GM23338 (cell line): ENCODE data around the gene CFAP90. TPM values are rescaled to one million over a fixed set of nuclear protein-coding genes. Genes with fewer than 3 reads are reported as not detected.

ENCODE experiments used
- ATAC-seq: fragments of 200-7000 bp; cut with Tn5 transposase; 3 replicates; pipeline ENCODE4 v1.9.1; 2020
- DNase-seq: peaks from one replicate; pipeline ENCODE4 v3.0.0-alpha.2; 2015; ENCODE audit warnings: low spot score
- H2AFZ ChIP-seq: fragments of 200-600 bp; sonication (generic); 2 replicates; pipeline ENCODE4 v1.8.0; 2016; ENCODE audit warnings: antibody characterized with exemption, mild to moderate bottlenecking, moderate library complexity
- H3F3A ChIP-seq: fragments of 200-600 bp; sonication (generic); replicated peaks from 2 replicates; pipeline ENCODE4 v1.8.0; 2017; ENCODE audit warnings: antibody characterized with exemption, mixed run types, low read depth
- H3K27ac ChIP-seq: fragments of 200-600 bp; sonication (generic); 2 replicates; pipeline ENCODE4 v1.6.1; 2016; ENCODE audit warnings: low read depth
- H3K27me3 ChIP-seq: fragments of 200-600 bp; sonication (generic); 2 replicates; pipeline ENCODE4 v1.8.0; 2016; ENCODE audit warnings: mild to moderate bottlenecking, mixed run types, moderate library complexity; ENCODE audit not compliant: insufficient read depth
- H3K36me3 ChIP-seq: fragments of 200-600 bp; sonication (generic); 2 replicates; pipeline ENCODE4 v1.8.0; 2016; ENCODE audit warnings: mild to moderate bottlenecking; ENCODE audit not compliant: insufficient read depth
- H3K4me1 ChIP-seq: fragments of 200-600 bp; sonication (generic); 2 replicates; pipeline ENCODE4 v1.8.0; 2016; ENCODE audit warnings: mild to moderate bottlenecking, moderate library complexity; ENCODE audit not compliant: insufficient read depth
- H3K4me2 ChIP-seq: fragments of 200-600 bp; sonication (generic); 2 replicates; pipeline ENCODE4 v1.7.1; 2017; ENCODE audit warnings: mixed run types
- H3K4me3 ChIP-seq: fragments of 200-600 bp; sonication (generic); 2 replicates; pipeline ENCODE4 v1.6.1; 2016; ENCODE audit warnings: mixed run types
- H3K79me2 ChIP-seq: fragments of 200-600 bp; sonication (generic); replicated peaks from 2 replicates; pipeline ENCODE4 v1.8.0; 2017; ENCODE audit warnings: mild to moderate bottlenecking; ENCODE audit not compliant: insufficient read depth
- H3K9me2 ChIP-seq: fragments of 200-600 bp; sonication (generic); 2 replicates; pipeline ENCODE4 v1.8.0; 2017; ENCODE audit not compliant: insufficient read depth
- H4K20me1 ChIP-seq: fragments of 200-600 bp; sonication (generic); replicated peaks from 2 replicates; pipeline ENCODE4 v1.8.0; 2017; ENCODE audit warnings: mild to moderate bottlenecking; ENCODE audit not compliant: insufficient read depth
- H3K27ac Mint-ChIP-seq: 2 replicates; pipeline ENCODE4 v1.8.0; 2020; ENCODE audit warnings: inconsistent platforms, mild to moderate bottlenecking, moderate library complexity, mixed read lengths
- H3K27me3 Mint-ChIP-seq: 3 replicates; pipeline ENCODE4 v1.8.0; 2022; ENCODE audit warnings: low read depth, mild to moderate bottlenecking, moderate library complexity, mixed read lengths, inconsistent platforms; ENCODE audit not compliant: insufficient read depth, poor library complexity
- H3K36me3 Mint-ChIP-seq: 3 replicates; pipeline ENCODE4 v1.8.0; 2021; ENCODE audit warnings: low read depth, mild to moderate bottlenecking, inconsistent platforms, moderate library complexity, mixed read lengths
- H3K4me1 Mint-ChIP-seq: 3 replicates; pipeline ENCODE4 v1.8.0; 2020; ENCODE audit warnings: mild to moderate bottlenecking, inconsistent platforms, mixed read lengths
- H3K4me3 Mint-ChIP-seq: 3 replicates; pipeline ENCODE4 v1.8.0; 2021; ENCODE audit warnings: moderate library complexity, mild to moderate bottlenecking, inconsistent platforms, mixed read lengths
- H3K9me3 Mint-ChIP-seq: 3 replicates; pipeline ENCODE4 v1.8.0; 2020; ENCODE audit warnings: moderate library complexity, mild to moderate bottlenecking, inconsistent platforms, mixed read lengths
- POLR2AphosphoS5 ChIP-seq: IDR thresholded peaks from 2 replicates; pipeline ENCODE4 v1.6.1; 2016; ENCODE audit warnings: antibody characterized with exemption, low read depth
- ZNF462 ChIP-seq: fragments of 250-450 bp; sonication (Bioruptor Pico); IDR thresholded peaks from 2 replicates; pipeline ENCODE4 v1.5.0; 2020; ENCODE audit warnings: mild to moderate bottlenecking, moderate library complexity
- polyA plus RNA-seq: library from polyadenylated mRNA; unstranded; fragments of >200 nt; fragmentation: Nextera tagmentation; extraction: Ambion mirVana; gene quantifications from 2 replicates; pipeline ENCODE4 v1.2.1, GENCODE V29; 2016
- total RNA-seq: library from RNA; depleted of rRNA; stranded (reverse); fragments of >200 nt; shearing (Covaris generic); gene quantifications from 2 replicates; pipeline ENCODE4 v1.2.3, GENCODE V29; 2014
- TF ChIP-seq, protein P1 (sequence below), 2 experiments: fragments of 200-600 bp in 1 of 2; sonication (generic) in 1 of 2; conservative IDR thresholded peaks; 2 replicates each; pipeline versions ENCODE4 v1.5.1 to v1.6.1; 2016 to 2017; ENCODE audit warnings: antibody characterized with exemption in 2 of 2, low read depth in 2 of 2, mild to moderate bottlenecking in 2 of 2, moderate library complexity in 1 of 2

The CFAP90 gene
- total and polyA plus RNA-seq, 2 experiments from 2014 or later, result 0.10 to 1.0 TPM

GRCh38 chr5:7857361-7857760, 6.4 kb upstream of the CFAP90 start:
- Mint-ChIP-seq H3K4me1 (peaks cover 2% of the 10 kb centered on the region), H3K9me3 (no peaks in the 10 kb centered on the region), H3K27ac (no peak overlapping the region), H3K4me3 (no peak overlapping the region), H3K27me3 (no peaks in the 10 kb centered on the region), H3K36me3 (peaks cover 13% of the 10 kb centered on the region)
- ATAC-seq, result peak; percentile 53; the same call in 2 of the 3 replicates
- H3K79me2 ChIP-seq, result no peaks in the 10 kb centered on the region
- H3K27ac ChIP-seq, result no peak overlapping the region
- peaks cover 10% of the 10 kb centered on the region; the same call in 1 of the 2 replicates for H3K36me3 ChIP-seq
- H3K4me3 ChIP-seq, result no peak overlapping the region
- no peaks in the 10 kb centered on the region for H3K4me1 ChIP-seq
- no peak for DNase-seq
- H4K20me1 ChIP-seq, result no peaks in the 10 kb centered on the region; the same call in 1 of the 2 replicates
- 0 out of 2 replicates have a peak, but pooled peaks cover 9% of the 10 kb centered on the region for H3K9me2 ChIP-seq
- no peaks in the 10 kb centered on the region for H3F3A ChIP-seq
- H3K4me2 ChIP-seq, result no peak overlapping the region
- H2AFZ ChIP-seq, result no peak overlapping the region
- H3K27me3 ChIP-seq, result no peaks in the 10 kb centered on the region
- TF ChIP-seq POLR2AphosphoS5, result no peak
- TF ChIP-seq, protein P1, sequence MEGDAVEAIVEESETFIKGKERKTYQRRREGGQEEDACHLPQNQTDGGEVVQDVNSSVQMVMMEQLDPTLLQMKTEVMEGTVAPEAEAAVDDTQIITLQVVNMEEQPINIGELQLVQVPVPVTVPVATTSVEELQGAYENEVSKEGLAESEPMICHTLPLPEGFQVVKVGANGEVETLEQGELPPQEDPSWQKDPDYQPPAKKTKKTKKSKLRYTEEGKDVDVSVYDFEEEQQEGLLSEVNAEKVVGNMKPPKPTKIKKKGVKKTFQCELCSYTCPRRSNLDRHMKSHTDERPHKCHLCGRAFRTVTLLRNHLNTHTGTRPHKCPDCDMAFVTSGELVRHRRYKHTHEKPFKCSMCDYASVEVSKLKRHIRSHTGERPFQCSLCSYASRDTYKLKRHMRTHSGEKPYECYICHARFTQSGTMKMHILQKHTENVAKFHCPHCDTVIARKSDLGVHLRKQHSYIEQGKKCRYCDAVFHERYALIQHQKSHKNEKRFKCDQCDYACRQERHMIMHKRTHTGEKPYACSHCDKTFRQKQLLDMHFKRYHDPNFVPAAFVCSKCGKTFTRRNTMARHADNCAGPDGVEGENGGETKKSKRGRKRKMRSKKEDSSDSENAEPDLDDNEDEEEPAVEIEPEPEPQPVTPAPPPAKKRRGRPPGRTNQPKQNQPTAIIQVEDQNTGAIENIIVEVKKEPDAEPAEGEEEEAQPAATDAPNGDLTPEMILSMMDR (conservative IDR thresholded peaks at IDR 0.05; ENCODE audit: low read depth in 2 of 2), result 0 out of 4 replicates have a peak, but pooled peaks of 1 of the 2 experiments have one; percentile 4

DNA sequence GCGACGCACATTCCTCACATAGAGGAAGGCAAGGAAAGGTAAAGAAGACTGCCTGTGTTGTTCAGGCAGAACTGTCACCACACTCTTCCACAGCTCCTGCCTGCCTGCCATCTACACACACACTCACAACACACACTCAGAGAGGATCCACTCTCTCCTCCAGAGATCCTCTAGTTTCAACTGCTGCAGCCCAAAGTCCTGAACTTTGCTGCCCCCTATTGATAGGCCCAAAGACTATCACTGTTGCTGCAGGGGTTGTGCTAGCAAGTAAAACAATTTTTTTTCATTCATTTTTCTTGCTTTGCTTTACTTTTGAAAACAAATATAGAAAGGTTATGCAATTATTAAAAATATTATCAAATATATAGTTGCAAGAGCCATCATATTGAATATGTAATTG, 5.9 kb upstream of the CFAP90 start:
- Histone ChIP-seq H4K20me1 (no peaks in the 10 kb centered on the region; the same call in 1 of the 2 replicates), H3K79me2 (no peaks in the 10 kb centered on the region), H3K36me3 (peaks cover 10% of the 10 kb centered on the region; the same call in 1 of the 2 replicates), H3K4me1 (no peaks in the 10 kb centered on the region), H2AFZ (no peak overlapping the region), H3K4me2 (no peak overlapping the region), H3K4me3 (no peak overlapping the region), H3K9me2 (0 out of 2 replicates have a peak, but pooled peaks cover 9% of the 10 kb centered on the region), H3K27me3 (no peaks in the 10 kb centered on the region), H3F3A (no peaks in the 10 kb centered on the region), H3K27ac (no peak overlapping the region)
- Mint-ChIP-seq H3K27me3 (no peaks in the 10 kb centered on the region), H3K4me3 (no peak overlapping the region), H3K27ac (no peak overlapping the region), H3K4me1 (peaks cover 4% of the 10 kb centered on the region), H3K9me3 (no peaks in the 10 kb centered on the region), H3K36me3 (peaks cover 13% of the 10 kb centered on the region)
- TF ChIP-seq, protein P1 (conservative IDR thresholded peaks at IDR 0.05; ENCODE audit: low read depth in 2 of 2), result peak; percentile 96 to 97
- TF ChIP-seq ZNF462 (CRISPR knock-in tag), result no peak
- ATAC-seq (peak; percentile 97), DNase-seq (peak; percentile 85)
